NOMO-1 treated with DMSO at 0.1 percent for 48 hours (cell line): ENCODE data around the gene DEFB112.

Experiments
- DNase-seq: peaks from one replicate; lab custom pipeline; 2025; ENCODE audit not compliant: unreplicated experiment; lab: John Stamatoyannopoulos, UW

DEFB112 gene

GRCh38 chr6:50003139-50003538 is 46.6 kb downstream of the DEFB112 start:
- no peak for DNase-seq

GRCh38 chr6:49995278-49995677 is 54.5 kb downstream of the DEFB112 start:
- DNase-seq: no peak
